ENCODE measurements around the gene DUT.

Gene DUT

GRCh38 chr15:48392356-48392755 is 61.1 kb downstream of the DUT start:
- H3K4me1 ChIP-seq (ENCODE audit: insufficient read depth, insufficient read length) = no peaks in the 10 kb centered on the region
- H3K9ac ChIP-seq (ENCODE audit: insufficient read length, low read depth) = no peak overlapping the region
- DNase-seq (ENCODE audit: low read depth, low spot score) = no peak
- no peak for TF ChIP-seq SUZ12 (IDR thresholded peaks at IDR 0.05; ENCODE audit: extremely low read depth, insufficient read depth, insufficient read length)
- TF ChIP-seq ZNF274 (IDR thresholded peaks at IDR 0.05; ENCODE audit: low read depth, low read length) = no peak
- no peak for TF ChIP-seq YY1 (IDR thresholded peaks at IDR 0.05; ENCODE audit: insufficient read depth, insufficient read length)
- no peaks in the 10 kb centered on the region for H3K27me3 ChIP-seq (ENCODE audit: insufficient read depth, insufficient read length)
- no peaks in the 10 kb centered on the region for H3K9me3 ChIP-seq (ENCODE audit: insufficient read depth, low read length)
- H3K36me3 ChIP-seq (ENCODE audit: insufficient read depth, insufficient read length, low read length) = no peaks in the 10 kb centered on the region
- no peak overlapping the region for H3K4me3 ChIP-seq (ENCODE audit: insufficient read length, low read depth)

Data from NT2/D1 (cell line).